ENCODE results near the gene SLC30A3.
"Not testable (repeated sequence)": the region's sequence is repeated elsewhere in the genome, so short reads cannot be mapped to it uniquely, and the experiment has no call there.

Gene SLC30A3, protein sequence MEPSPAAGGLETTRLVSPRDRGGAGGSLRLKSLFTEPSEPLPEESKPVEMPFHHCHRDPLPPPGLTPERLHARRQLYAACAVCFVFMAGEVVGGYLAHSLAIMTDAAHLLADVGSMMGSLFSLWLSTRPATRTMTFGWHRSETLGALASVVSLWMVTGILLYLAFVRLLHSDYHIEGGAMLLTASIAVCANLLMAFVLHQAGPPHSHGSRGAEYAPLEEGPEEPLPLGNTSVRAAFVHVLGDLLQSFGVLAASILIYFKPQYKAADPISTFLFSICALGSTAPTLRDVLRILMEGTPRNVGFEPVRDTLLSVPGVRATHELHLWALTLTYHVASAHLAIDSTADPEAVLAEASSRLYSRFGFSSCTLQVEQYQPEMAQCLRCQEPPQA
- 0 to 0.78 (median 0.13) reads per million in 4 experiments for total RNA-seq

DNA sequence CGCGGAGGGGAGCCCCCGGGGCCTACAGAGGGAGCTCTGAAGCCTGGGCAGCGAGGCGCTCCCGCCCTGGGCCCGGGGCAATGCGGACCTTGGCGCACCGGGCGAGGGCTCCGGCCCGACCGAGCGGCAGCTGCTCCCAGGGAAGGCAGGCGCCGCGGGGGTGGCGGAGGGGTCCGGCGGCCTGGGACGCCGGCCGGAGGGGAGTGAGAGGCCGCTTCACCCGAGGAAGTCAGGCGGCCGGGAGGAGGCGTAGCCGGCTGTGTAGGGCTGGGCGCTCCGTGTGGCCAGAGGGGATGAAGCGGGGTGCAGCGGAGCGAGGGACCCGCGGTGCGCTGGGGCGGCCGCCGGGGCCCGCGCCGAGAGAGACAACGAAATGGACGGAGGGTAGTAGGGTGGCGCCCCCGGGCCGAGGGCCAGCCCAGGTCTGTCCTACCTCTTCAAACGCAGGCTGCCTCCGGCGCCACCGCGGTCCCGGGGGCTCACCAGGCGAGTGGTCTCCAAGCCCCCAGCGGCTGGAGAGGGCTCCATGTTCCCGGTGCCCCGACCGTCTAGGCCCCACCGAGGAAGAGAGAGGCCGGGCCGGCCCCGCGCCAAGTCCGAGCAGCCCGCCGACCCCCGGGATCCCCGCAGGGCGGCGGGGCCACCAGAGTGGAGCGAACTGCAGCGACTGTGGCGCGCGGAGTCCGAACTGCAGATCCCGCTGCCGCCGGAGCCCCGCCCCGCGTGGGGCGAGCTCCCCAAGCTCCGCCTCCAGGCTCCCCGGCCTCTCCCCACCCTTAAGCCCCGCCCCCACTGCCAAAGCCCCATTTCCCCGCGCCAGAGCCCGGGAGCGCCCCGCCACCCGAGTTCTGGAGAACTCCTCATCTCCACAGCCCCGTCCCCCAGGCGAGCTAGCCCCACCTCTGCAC lies at the start of gene SLC30A3:
SLC30A3 (minus strand) TSS at position 669 of the 908 bp plus-strand sequence; CDS start at position 528, 141 bp downstream.
- peak; percentile 56 for DNase-seq

DNA sequence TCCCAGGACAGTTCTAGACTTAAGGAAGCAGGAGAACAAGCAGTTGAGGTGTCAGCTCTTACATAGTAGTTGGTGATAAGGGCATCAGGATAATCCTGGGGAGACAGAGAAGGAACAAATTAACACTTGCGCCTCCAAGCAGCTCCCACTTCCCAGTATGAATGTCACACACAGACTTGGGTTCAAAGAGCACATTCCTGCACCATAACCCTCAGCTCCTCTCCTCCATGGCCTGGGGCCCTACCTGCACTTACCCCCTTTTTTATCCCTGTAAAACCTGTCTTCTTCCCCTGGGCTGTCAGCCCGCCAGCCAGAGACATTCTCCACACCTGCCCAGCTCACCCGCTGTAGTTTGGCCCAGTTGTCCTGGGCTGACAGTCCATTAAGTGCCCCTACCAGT lies 49.3 kb upstream of the SLC30A3 start:
- no peak for DNase-seq

DNA sequence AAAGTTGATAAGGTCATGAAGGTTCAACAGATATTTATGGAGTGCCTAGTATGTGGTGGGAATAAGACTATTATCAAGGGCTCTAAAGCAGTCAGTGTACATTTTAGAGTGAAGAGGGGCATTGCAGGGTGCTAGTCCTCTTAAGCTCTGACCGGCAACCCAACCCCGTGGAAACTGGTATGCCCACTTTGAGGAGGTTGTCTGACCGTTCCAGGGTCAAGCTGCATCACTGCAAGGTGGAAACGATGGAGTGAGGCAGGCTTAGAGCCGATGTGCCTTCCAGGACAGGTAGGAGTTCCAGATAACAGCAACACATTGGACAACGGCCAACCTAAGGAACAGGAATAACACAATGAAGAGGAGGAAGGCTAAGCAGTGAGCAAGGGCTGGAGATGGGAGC lies 46.8 kb upstream of the SLC30A3 start:
- DNase-seq: no peak

DNA sequence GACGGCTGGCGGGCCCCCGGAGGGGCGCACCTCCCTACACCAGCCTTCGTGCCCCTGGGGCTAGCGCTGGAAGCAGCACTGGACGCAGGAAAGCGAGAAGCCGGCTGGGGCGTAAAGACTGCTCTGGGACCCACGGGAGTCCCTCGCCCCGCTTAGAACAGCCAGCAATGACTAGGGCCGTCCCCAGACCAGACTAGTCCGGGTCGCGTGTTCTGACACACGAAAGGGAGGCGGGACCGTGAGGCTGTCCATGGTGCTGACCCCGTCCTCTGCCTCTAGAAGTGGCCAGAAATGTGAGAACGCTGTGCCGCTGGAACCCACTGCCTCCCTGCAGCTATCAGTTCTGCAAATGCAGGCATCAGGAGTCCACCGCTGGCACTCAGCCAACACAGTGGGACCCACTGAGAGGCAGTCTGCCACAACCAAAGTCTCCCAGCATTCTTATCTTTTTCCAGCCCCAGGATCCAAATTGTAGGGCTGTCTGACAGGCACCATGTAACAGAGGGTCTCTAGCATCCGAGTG lies 45.6 kb upstream of the SLC30A3 start, which contains the start of gene UCN:
UCN (minus strand) TSS at position 87 of the 523 bp plus-strand sequence. CDS start 550 bp downstream, outside the sequence.
- DNase-seq: no peak

DNA sequence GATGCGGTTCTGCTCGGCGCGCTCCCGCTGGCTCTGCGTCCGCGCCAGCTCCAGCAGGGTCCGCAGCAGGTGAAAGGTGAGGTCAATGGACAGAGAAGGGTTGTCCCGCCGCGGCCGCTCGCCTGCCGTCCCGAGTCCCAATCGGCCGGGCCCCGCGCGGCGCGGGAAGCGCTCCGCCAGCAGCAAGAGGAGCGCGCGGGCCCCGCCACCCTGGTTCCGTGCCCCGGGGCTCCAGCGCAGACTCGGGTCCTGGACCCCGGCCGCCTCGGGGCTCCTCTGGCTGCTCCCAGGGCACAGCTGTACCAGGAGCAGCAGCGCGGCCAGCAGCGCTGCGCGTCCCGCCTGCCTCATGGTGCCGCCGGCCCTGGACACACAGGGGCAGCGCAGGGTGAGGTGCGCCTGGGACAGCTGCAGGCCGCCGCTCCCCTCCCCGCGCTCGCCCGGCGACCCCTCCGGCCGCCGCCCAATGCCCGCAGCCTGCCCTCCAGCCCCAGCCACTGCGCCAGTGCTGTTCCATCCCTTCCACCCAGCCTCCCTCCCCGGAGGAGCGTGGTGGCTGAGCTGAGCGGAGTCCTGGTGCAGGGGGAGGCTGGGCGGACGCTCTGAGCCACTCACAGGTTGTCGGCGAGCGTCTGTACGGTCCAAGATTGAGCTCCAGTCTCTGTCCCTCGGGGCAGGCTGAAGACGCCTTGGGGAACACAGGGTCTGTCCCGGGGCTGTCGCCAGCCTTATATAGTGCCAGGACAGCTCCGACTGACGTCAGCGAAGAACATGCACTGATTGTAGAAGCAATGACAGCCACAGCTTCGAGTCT lies 44.9 kb upstream of the SLC30A3 start:
- no peak for DNase-seq

DNA sequence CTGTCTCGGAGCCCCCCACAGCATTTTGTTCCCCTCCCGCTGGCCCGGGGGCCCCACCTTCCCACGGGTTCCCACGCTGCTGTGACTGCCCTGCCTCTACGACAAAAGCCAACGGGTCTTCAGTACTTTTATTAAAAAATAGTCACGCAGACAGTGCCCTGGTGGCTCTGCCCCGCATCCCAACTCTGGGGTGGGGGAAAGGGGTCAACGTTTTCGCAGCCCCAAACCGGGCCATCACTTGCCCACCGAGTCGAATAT lies 44.4 kb upstream of the SLC30A3 start:
- no peak for DNase-seq

DNA sequence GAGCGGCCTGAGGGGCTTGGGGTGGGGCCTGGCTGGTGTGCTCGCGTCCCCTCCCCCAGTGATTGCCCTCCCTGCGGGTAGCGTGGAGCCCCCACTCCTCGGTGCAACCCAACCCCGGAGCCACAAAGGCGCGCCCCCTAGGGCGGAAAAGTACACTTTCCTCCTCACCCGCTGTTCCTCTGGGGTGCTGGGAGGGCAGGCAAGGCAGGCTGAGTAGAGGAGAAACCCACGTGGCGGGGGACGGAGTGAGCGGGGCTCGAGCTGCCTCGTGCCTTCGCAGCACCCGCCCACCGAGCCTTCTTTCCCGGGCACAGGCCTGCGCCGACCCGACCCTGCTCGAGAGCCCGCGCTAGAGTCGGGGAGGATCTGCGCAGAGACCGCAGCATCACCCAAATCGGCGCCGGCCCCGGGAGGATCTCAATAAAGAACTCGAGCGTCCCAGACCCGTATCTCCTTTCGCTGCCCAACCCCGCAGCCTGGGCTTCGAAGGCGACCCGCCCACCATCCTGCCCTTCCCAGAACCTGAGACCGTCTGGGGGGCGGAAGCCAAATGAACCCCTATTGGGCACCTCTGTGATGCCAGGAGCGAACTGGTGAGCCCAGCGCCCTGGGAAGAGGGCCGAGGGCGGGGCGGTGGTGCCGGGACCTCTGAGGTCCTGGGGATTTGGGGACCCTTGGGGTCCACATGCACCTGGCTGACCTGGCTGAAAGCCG lies 43.9 kb upstream of the SLC30A3 start:
- peak; percentile 5 for DNase-seq

DNA sequence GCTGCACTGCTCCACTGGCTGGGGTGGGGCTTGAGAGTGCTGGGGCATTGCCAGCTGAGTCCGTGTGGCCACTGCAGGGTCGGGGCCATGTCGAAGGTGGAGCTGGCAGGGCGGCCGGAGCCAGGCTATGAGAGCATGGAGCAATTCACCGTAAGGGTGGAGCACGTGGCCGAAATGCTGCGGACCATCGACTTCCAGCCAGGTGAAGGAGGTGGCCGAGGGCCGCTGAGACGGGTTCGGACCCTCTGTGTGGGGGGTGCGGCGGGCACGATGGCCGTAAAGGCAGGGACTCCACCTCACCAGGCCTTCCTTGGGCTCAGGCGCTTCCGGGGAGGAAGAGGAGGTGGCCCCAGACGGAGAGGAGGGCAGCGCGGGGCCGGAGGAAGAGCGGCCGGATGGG lies 43.3 kb upstream of the SLC30A3 start:
- no peak for DNase-seq

DNA sequence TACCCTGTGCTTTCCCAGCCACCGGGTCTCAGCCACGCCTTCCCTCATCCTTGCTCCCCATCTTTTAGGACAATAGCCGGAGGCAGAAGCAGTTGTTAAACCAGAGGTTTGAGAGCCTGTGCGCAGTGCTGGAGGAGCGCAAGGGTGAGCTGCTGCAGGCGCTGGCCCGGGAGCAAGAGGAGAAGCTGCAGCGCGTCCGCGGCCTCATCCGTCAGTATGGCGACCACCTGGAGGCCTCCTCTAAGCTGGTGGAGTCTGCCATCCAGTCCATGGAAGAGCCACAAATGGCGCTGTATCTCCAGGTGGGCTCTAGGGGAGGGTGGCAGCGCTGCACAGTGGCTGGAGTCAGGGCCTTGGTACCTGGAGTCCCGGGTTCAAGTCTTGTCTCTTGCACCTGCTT lies 42.7 kb upstream of the SLC30A3 start:
- DNase-seq: no peak

DNA sequence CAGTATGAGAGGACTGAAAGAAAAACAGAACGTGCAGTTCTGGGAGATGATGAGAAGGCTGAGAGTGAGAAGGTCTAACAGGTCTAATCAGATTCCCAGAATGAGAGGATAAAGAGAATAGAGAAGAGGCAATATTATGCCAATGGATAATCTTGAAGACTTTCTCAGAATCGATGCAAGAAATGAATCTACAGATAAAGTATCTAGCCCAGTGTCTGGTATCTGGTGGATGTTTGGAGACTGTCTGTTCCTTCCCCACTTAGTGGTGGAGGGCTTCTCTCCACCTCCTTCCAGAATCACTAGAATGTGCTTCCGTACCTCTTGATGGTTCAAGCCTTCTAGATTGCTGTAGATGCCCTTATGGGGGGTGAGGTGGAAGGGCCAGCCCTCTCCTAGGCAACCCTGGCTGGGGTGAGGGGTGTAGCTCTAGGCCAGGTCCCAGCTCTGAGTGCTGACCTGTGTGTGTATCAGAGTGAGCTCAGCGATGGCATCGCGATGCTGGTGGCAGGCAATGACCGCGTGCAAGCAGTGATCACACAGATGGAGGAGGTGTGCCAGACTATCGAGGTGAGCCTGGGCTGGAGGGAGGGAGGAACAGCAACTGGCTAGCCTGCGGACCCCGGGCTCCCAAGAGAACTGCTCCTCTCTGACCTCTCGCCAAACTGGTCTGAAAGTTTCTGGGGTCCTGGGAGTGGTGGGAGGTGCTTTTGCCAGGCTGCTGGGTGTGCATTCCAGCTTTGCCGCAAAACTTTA lies 41.8 kb upstream of the SLC30A3 start:
- no peak for DNase-seq

DNA sequence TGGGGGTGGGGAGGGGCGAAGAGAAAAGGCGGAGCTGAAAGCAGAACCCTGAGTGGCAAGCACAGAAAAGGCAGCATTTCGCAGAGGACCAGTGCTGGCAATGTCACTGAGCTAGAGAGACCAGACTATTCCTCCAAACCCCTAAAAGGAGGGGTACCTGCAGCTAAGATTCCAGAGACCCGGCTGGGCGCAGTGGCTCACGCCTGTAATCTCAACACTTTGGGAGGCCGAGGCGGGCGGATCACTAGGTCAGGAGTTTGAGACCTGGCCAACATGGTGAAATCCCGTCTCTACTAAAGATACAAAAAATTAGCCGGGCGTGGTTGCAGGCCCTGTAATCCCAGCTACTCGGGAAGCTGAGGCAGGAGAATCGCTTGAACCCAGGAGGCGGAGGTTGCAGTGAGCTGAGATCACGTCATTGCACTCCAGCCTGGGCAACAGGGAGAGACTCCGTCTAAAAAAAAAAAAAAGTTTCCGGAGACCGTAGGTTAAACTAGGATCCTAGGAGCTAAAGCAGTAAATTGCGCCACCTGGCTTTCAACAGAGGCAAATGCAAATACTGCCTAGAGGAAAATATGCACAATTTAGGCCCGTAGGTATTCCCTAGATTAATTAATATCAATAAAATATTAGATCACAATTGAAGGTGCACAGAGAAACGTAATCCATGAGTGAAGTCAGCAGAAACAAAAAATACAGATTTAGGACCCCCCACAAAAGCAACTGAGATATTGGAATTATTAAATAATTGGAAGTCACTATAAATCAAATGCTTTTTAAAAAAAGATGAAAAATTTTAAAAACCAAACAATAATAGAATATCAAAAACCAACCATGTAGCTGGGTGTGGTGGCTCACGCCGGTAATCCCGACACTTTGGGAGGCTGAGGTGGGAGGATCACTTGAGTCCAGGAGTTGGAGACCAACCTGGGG lies 40.5 kb upstream of the SLC30A3 start:
- peak; percentile 9 for DNase-seq

DNA sequence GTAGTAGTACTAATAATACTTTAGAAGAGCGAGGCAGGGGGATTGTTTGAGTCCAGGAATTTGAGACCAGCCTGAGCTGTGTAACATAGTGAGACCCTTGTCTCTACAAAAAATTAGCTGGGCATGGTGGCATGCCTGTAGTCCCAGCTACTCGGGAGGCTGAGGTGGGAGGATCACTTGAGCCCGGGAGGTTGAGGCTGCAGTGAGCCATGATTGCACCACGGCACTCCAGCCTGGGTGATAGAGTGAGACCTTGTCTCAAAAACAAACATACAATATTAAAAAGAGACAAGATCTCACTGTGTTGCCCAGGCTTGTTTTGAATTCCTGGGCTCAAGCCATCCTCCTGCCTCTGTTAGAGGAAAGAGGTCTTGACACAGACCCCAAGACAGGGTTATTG lies 37.8 kb upstream of the SLC30A3 start:
- not testable (repeated sequence) for DNase-seq

DNA sequence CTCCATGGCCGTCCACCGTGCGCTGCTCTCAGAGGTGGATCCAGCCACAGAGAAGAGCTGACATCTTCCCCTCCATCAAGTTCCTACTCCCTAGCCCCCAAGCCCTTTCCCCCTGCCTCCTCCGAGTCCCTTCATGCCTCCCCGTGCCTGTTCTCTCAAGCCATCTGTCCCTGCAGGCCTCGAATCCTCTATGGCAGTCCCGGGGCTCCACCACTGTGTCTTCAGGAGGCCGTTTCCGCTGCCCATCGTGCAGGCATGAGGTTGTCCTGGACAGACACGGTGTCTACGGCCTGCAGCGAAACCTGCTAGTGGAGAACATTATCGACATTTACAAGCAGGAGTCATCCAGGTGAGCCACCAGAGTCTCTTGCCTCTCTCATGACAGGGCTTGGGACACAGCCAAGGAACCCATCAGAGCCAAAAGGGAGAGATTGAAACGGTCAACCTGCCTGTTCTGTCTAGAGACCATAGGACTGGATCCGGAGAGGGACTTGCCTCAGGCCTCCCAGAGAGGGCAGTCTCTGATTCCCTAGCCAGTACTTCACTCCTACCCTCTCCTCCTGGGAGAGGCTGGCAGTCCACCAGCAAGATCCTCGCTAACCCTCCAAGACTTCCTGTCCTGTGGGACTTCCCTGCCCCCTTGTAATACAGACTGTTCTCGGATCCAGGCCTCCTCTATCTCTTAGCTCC lies 35.7 kb upstream of the SLC30A3 start:
- no peak for DNase-seq

DNA sequence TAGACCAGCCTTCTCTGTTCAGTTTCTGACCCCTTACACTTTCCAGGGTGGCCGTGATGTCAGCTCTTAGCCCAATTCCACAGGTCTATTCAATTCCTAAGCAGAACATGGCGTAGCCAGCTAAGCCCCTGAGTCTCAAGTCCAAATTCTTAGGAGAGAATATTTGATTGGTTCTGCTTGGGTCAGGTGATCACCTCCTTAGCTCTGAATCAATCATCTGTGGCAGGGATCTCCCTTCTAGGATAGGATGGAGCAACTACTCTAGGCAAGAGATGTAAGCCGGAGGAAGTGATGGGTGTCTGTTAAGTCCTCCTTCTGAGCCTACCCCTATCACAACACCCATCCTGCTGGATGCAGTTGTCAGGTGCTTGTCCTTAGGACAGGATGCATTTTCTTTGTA lies 34.3 kb upstream of the SLC30A3 start:
- DNase-seq: no peak

DNA sequence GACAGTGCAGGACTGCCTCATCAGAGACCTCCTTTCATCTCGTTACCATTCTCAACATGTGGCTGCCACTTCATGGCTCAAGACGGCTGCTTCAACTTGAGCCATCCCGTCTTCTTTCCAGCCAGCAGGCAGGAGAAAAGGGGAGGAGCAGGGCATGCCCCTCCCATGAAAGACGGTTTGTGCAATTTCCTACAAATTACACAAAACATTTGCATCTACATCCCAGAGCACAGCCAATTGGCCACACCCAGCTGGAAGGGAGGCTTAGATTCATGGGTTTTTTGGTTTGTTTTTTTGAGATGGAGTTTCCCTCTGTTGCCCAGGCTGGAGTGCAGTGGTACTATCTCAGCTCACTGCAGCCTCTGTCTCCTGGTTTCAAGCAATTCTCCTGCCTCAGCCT lies 33.6 kb upstream of the SLC30A3 start:
- no peak for DNase-seq

DNA sequence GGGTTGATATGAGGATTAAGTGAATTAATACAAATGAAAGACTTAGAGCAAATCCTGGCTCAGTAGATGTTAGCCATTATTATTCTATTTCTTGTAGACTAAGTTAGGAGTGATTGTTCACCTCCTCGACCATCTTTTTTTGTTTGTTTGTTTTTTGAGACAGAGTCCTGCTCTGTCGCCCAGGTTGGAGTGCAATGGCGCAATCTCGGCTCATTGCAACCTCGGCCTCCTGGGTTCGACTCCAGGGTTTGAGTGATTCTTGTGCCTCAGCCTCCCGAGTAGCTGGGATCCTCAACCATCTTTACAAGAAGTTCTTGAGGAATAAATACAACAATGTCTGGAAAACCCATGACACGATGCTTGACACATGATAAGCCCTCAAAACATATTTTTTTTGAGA lies 32.1 kb upstream of the SLC30A3 start:
- no peak for DNase-seq

DNA sequence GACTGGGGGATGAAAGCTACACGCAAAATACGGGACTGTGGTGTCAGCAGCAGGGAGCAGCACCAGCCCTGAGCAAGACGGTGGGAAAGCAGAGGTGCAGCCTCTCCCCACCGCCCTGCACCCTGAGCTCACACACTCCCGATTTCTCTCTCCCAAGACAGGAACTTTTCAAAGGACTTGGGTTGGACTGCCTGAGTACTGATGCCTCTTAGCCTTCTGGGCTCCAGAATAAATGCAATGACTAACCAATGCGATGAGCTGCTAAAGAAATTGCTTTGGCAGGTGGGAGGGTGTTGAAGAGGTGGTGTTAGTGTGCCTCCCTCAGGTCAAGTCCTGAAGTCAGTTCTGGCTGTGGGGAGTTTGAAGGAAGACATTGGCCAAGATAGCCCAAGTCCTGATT lies 29.0 kb upstream of the SLC30A3 start:
- no peak for DNase-seq

DNA sequence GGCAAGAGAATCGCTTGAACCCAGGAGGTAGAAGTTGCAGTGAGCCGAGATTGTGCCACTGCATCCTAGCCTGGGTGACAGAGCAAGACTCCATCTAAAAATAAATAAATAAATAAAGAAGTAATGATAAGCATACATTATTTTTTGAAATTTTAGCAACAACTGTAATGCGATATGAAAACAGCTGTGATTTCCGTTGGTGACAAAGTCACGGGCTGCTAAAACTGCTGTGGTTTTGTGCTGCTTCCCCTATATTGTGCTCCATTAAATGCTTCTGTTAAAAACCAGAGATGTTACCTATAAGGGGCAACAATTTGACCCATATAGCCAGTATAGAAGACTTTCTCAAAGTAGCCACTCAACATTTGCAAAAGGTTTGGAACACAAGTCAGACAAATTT lies 27.7 kb upstream of the SLC30A3 start:
- no peak for DNase-seq

DNA sequence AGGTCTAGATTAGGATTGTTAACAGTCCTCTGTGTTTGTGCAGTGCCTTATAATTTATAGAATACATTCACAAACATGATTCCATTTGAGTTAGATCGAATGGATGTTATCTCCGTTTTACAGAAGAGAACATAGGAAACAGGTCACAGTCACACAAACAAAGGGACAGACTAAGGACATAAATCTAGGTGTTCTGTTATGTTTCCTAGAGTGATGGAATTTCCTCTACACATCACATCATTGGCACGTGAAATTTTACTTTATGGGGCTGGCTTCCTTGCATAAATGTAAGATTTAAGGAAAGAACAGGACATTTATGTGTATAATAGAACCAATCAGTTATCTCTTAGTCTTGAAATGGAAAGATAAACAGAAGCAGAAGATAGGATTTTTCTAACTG lies 25.8 kb upstream of the SLC30A3 start:
- DNase-seq: no peak

DNA sequence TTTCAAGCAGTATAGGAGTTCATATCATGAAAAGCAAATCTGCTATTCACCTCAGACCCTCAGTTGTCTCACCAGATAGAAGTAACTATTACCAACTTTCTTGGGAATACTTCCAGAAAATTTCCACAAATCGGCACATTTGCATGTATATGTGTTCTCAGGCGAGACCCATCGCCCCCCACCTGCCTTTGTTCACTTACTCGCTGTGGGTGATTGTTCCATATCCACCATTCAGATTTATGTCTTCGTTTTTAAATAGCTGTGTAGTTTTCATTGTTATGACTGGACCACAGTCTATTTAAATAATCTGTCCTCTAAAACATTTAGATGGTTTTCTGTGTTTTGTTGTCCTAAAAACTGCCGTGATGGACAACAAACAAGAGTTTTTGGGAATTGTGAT lies 22.6 kb upstream of the SLC30A3 start:
- DNase-seq: no peak
